OCI-LY7 (cell line): Measurements from ENCODE around the gene C17orf67. TPM values are rescaled to one million over a fixed set of nuclear protein-coding genes. Genes with fewer than 3 reads are reported as not detected.

Source experiments
- BruUV-seq: library from RNA; stranded (reverse); fragments of 400-500 nt; replicated peaks from 2 replicates; lab custom pipeline; 2021; lab: Mats Ljungman, UMichigan
- CTCF ChIA-PET: fragments of 300-600 bp; sonication (Branson Sonifier 250); formaldehyde crosslinking; loops from one replicate; lab custom pipeline; 2022; ENCODE audit warnings: antibody characterized with exemption; ENCODE audit not compliant: unreplicated experiment; lab: Charles Lee
- POLR2A ChIA-PET: fragments of 300-600 bp; sonication (Branson Sonifier 250); formaldehyde crosslinking; loops from one replicate; lab custom pipeline; 2022; ENCODE audit warnings: antibody characterized with exemption; lab: Charles Lee
- DNase-seq: peaks from one replicate; pipeline ENCODE4 v3.0.0-alpha.2; 2015; ENCODE audit warnings: low spot score
- H2AFZ ChIP-seq: fragments of 200-600 bp; sonication (generic), shearing (Covaris generic); 2 replicates; pipeline ENCODE4 v1.6.1; 2014; ENCODE audit warnings: mild to moderate bottlenecking, antibody characterized with exemption, low read length, moderate library complexity
- H3K27ac ChIP-seq: fragments of 200-600 bp; sonication (generic); 2 replicates; pipeline ENCODE4 v1.5.1; 2014; ENCODE audit warnings: mixed run types, low read depth, mild to moderate bottlenecking, moderate library complexity, low read length, inconsistent platforms; ENCODE audit not compliant: poor library complexity, severe bottlenecking
- H3K36me3 ChIP-seq: fragments of 200-600 bp; sonication (generic); 2 replicates; pipeline ENCODE4 v1.6.1; 2014; ENCODE audit warnings: mild to moderate bottlenecking, antibody characterized with exemption, low read length, moderate library complexity, mixed read lengths; ENCODE audit not compliant: insufficient read depth
- H3K4me1 ChIP-seq: fragments of 200-600 bp; sonication (generic); 2 replicates; pipeline ENCODE4 v1.5.1; 2014; ENCODE audit warnings: mild to moderate bottlenecking, low read length; ENCODE audit not compliant: insufficient read depth, poor library complexity, severe bottlenecking
- H3K4me2 ChIP-seq: fragments of 200-600 bp; sonication (generic); 2 replicates; pipeline ENCODE4 v1.6.1; 2014; ENCODE audit warnings: mild to moderate bottlenecking, low read length
- H3K4me3 ChIP-seq: fragments of 200-600 bp; sonication (generic); 2 replicates; pipeline ENCODE4 v1.5.1; 2014; ENCODE audit warnings: mild to moderate bottlenecking, low read depth, low read length; ENCODE audit not compliant: poor library complexity, severe bottlenecking
- H3K79me2 ChIP-seq: fragments of 200-600 bp; sonication (generic); 2 replicates; pipeline ENCODE4 v1.6.1; 2016; ENCODE audit warnings: low read depth, mild to moderate bottlenecking, low read length, moderate library complexity, mixed read lengths; ENCODE audit not compliant: insufficient read depth
- H3K9me2 ChIP-seq: fragments of 200-600 bp; sonication (generic); 2 replicates; pipeline ENCODE4 v1.6.1; 2016; ENCODE audit warnings: mild to moderate bottlenecking, low read length, mixed read lengths; ENCODE audit not compliant: insufficient read depth
- H3K9me3 ChIP-seq: fragments of 200-600 bp; sonication (generic); 2 replicates; pipeline ENCODE4 v1.6.1; 2014; ENCODE audit warnings: mild to moderate bottlenecking, mixed run types, low read length, mixed read lengths
- H4K20me1 ChIP-seq: fragments of 200-600 bp; sonication (generic); 2 replicates; pipeline ENCODE4 v1.6.1; 2014; ENCODE audit warnings: mild to moderate bottlenecking, antibody characterized with exemption, low read length, moderate library complexity, mixed read lengths; ENCODE audit not compliant: insufficient read depth
- EZH2phosphoT487 ChIP-seq: fragments of 200-600 bp; sonication (generic); IDR thresholded peaks from 2 replicates; pipeline ENCODE4 v1.6.1; 2018; ENCODE audit warnings: low read depth, borderline replicate concordance, mild to moderate bottlenecking, mixed run types, antibody characterized with exemption, low read length, moderate library complexity, mixed read lengths
- intact Hi-C: fragments of 100-400 bp; cut with micrococcal nuclease; formaldehyde crosslinking; loops from one replicate; pipeline ENCODE4 v1.10.0; 2022; ENCODE audit not compliant: unreplicated experiment
- total RNA-seq, 2 experiments: library from RNA; depleted of rRNA in 1 of 2; stranded (reverse); fragments of >200 nt in 1 of 2; shearing (Covaris generic) in 1 of 2; gene quantifications; 2 replicates each; pipeline ENCODE4 v1.2.3, GENCODE V29; 2014 to 2022
- TF ChIP-seq, protein P1 (sequence below): fragments of 200-600 bp; sonication (generic); conservative IDR thresholded peaks from 2 replicates; pipeline ENCODE4 v1.5.1; 2014; ENCODE audit warnings: mild to moderate bottlenecking, antibody characterized with exemption, low read length, moderate library complexity, mixed read lengths

C17orf67 gene
- total RNA-seq, 2 experiments from 2014 or later = 5.2 to 5.4 TPM

DNA sequence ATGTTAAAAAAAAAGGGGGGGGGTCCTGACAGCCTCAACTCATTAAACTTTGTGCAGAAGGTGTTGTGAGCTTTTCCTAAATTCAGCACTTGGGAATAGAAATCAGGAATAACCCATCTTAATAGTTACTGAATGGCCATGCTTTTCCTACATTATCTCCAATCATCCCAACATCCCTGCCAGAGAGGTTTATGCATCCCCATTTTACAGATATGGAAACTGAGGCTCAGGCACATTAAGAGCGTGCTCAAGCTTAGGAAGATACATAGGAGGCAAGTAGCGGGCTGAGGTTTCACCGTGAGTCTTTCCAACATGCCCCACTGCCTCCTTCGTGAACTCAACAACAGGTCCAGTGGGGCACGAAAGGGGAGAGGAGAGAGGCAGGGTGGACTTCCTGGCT lies 78.4 kb downstream of the C17orf67 start:
- no peak overlapping the region for H2AFZ ChIP-seq
- no peaks in the 10 kb centered on the region for H3K9me2 ChIP-seq
- H3K4me2 ChIP-seq = no peak overlapping the region
- ChIA-PET POLR2A (interaction anchor here (0.7 kb wide), 1 partner anchor 331 kb away, joined by 3 read pairs; no protein-coding TSS in a partner anchor), CTCF (no interaction called here)
- intact Hi-C loops = no loop called here
- H3K9me3 ChIP-seq = no peaks in the 10 kb centered on the region
- no peak overlapping the region for H3K4me3 ChIP-seq
- no TSS peak for BruUV-seq
- no peaks in the 10 kb centered on the region for H3K4me1 ChIP-seq
- TF ChIP-seq, protein P1, sequence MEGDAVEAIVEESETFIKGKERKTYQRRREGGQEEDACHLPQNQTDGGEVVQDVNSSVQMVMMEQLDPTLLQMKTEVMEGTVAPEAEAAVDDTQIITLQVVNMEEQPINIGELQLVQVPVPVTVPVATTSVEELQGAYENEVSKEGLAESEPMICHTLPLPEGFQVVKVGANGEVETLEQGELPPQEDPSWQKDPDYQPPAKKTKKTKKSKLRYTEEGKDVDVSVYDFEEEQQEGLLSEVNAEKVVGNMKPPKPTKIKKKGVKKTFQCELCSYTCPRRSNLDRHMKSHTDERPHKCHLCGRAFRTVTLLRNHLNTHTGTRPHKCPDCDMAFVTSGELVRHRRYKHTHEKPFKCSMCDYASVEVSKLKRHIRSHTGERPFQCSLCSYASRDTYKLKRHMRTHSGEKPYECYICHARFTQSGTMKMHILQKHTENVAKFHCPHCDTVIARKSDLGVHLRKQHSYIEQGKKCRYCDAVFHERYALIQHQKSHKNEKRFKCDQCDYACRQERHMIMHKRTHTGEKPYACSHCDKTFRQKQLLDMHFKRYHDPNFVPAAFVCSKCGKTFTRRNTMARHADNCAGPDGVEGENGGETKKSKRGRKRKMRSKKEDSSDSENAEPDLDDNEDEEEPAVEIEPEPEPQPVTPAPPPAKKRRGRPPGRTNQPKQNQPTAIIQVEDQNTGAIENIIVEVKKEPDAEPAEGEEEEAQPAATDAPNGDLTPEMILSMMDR = no peak
- no peak for TF ChIP-seq EZH2phosphoT487
- H3K79me2 ChIP-seq = no peaks in the 10 kb centered on the region
- no peak for DNase-seq
- no peak overlapping the region for H3K27ac ChIP-seq
- no peaks in the 10 kb centered on the region for H4K20me1 ChIP-seq
- no peaks in the 10 kb centered on the region for H3K36me3 ChIP-seq

- TF ChIP-seq, protein P1 = no peak
- TF ChIP-seq EZH2phosphoT487 = no peak
- no peak for DNase-seq
- no peaks in the 10 kb centered on the region for H3K79me2 ChIP-seq
- no TSS peak for BruUV-seq
- H3K27ac ChIP-seq = no peak overlapping the region
- no peak overlapping the region for H3K4me3 ChIP-seq
- H4K20me1 ChIP-seq = no peaks in the 10 kb centered on the region
- H2AFZ ChIP-seq = no peak overlapping the region
- intact Hi-C loops = no loop called here
- H3K9me3 ChIP-seq = no peaks in the 10 kb centered on the region
- no peaks in the 10 kb centered on the region for H3K9me2 ChIP-seq
- ChIA-PET CTCF (no interaction called here), POLR2A (interaction anchor here (0.6 to 0.7 kb wide), 2 partner anchors 267 to 330 kb away, joined by 3 to 4 read pairs; no protein-coding TSS in a partner anchor)
- no peaks in the 10 kb centered on the region for H3K4me1 ChIP-seq
- H3K36me3 ChIP-seq = no peaks in the 10 kb centered on the region
- no peak overlapping the region for H3K4me2 ChIP-seq
These were observed 79.1 kb downstream of the C17orf67 start for GRCh38 chr17:56754523-56755208.

- H3K4me2 ChIP-seq = no peak overlapping the region
- H4K20me1 ChIP-seq = no peaks in the 10 kb centered on the region
- ChIA-PET CTCF (no interaction called here), POLR2A (no interaction called here)
- H3K4me1 ChIP-seq = no peaks in the 10 kb centered on the region
- no peak overlapping the region for H2AFZ ChIP-seq
- intact Hi-C loops = no loop called here
- H3K4me3 ChIP-seq = no peak overlapping the region
- H3K79me2 ChIP-seq = no peaks in the 10 kb centered on the region
- TF ChIP-seq, protein P1 = no peak
- TF ChIP-seq EZH2phosphoT487 = no peak
- no peak for DNase-seq
- no peaks in the 10 kb centered on the region for H3K36me3 ChIP-seq
- no peaks in the 10 kb centered on the region for H3K9me3 ChIP-seq
- no peak overlapping the region for H3K27ac ChIP-seq
- no peaks in the 10 kb centered on the region for H3K9me2 ChIP-seq
- BruUV-seq = no TSS peak
These were observed 81.4 kb downstream of the C17orf67 start for GRCh38 chr17:56752263-56752836.
